Cerebellar cortex (tissue), 1 donor: ENCODE data around the gene GPR161.

Source experiments
- DNase-seq: peaks from one replicate; pipeline ENCODE4 v3.0.0-alpha.2; 2015; ENCODE audit warnings: low spot score

Gene GPR161

GRCh38 chr1:168146626-168147025, 9.9 kb upstream of the GPR161 start:
- no peak for DNase-seq

DNA sequence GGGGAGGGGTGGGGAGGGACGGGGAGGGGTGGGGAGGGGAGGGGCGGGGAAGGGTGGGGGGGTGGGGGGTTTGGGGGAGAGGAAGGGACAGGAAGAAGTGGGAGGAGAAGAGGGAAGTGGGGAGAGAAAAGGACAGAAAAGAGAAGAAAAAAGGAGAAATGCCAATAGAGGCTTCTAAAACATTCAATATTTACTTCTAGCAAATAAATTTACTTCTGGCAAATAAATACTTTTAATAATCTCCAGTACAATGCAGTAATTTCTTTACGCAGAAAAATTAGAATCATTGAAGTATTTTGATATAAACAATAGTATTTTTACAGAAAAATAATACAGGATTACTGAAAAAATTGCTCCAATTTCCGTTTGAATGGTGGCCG, 9.4 kb upstream of the GPR161 start:
- DNase-seq: no peak

DNA sequence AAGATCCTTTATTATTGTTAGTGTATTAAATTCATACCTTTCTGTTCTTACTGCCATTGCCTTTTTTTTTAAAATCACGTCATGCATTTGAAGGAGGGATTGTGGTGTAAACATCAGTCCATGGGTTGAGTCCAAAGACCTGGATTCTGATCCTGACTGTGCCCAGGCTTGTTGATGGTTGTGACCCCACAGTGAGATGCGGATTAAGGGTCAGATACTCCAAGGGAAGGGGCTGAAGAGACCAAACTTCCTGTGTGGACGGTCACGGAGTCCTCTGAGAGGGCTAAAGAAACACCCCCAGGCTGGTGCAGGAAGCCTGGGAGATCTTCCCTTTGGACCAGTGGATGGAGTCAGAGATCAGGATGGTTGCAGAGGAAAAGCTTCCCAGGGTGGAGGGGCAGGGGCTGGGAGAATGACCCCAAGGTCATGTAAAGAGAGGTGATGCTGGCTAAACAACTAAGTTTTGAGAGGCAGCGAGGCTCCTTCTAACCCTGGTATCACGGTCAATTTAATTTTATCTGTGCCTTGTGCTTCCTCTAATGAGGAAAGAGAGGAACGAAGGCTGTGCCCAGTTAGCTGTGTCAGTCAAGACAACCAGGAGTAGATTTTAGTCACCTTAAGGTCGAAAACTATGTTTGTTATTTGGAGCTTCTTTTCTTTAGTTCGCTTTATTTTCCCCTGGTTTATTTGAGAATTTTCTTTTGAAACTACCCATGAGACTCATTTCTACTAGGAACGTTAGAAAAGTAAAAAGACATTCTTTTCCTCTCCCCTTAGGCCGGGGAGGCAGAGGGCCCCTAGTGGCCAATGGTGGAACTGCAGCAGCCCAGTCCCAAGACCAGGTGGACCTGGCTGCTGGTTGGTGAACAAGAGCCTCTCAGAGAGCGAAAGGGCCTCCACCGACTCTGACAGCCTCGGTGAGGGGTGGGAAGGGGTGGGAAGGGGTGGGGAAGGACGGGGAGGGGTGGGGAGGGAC, 8.7 kb upstream of the GPR161 start:
- DNase-seq: peak; percentile 83

DNA sequence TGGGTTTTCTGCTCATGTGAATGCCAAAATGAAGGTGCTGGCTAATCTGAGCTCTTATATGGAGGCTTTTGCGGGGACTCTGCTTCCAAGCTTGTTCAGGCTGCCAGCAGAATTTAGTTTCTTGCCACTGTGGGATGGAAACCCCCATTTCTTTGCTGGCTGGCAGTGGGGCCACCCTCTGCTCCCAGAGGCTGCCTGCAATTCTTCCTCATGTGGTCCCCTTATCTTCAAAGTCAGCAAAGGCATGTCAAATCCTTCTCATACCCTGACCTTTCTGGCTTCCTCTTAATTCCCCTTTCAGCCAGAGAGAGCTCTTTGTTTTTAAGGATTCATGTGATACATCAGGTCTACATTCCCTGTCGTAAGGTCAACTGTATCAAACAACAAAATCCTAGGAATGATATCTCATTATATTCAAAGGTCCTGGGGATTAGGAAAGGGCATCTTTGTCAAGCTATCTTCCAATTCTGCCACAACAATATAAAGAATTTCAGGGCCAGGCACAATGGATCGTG, 5.2 kb upstream of the GPR161 start:
- DNase-seq: no peak

- DNase-seq: no peak
Measured at GRCh38 chr1:168139070-168139469, 2.3 kb upstream of the GPR161 start.

GRCh38 chr1:168138134-168138533, 1.4 kb upstream of the GPR161 start:
- DNase-seq: no peak

DNA sequence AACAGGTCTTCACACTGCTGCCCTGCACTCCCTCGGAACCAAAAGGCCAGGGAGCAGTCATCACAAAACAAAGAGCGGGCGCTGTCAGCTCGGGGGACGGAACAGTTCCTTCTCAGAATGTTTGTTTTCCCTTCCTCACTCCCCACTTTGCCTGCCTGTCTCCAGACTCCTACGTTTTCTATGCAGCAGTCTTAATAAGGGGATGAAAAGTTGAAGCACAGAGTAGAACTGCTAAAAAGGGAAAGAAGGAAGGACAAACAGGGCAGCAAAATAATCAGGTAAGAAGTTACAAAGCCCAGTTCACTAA, 738 bp upstream of the GPR161 start:
- no peak for DNase-seq

DNA sequence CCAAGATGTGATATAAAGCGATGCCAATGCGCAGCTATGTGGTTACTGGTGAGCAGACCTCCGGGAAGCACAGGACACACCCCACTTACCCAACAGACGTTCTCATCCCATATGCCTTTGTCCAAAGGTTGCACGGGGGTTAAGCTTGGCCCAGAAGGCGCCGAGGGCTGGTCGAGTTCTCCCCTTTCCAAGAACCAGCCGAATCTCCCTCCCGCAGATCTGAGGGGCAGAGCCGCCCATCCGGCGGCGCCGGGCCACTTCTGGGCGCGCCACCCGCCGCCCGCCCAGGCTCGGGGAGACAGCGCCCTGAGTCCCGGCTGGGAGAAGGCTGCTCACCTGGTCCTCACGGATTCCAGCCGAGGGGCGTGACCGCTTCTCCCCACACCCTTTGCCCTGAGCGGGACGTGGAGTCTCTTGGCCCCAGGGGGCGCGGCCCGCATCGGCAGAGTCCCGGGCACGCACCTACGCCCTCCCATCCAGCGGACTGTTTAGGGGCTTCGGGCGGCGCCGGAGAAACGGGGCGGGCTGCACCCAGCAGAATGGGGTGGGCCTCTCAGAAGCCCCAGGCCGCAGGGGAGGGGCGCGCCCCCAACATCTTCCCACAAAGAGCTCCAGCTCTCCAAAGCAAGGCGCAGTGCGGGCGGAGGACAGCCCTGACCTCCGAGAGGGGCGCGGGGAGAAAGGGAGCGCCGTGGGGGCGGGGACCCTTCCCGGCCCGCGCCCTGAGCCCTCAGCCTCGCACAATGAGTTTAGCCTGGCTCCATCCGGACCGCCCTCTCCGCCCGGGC, 615 bp downstream of the GPR161 start:
- DNase-seq: no peak

- DNase-seq: no peak
Measured at GRCh38 chr1:168135116-168135920, 1.4 kb downstream of the GPR161 start.

- DNase-seq: no peak
Measured at GRCh38 chr1:168134642-168135041, 2.1 kb downstream of the GPR161 start.

GRCh38 chr1:168134132-168134531, 2.6 kb downstream of the GPR161 start:
- DNase-seq: no peak

DNA sequence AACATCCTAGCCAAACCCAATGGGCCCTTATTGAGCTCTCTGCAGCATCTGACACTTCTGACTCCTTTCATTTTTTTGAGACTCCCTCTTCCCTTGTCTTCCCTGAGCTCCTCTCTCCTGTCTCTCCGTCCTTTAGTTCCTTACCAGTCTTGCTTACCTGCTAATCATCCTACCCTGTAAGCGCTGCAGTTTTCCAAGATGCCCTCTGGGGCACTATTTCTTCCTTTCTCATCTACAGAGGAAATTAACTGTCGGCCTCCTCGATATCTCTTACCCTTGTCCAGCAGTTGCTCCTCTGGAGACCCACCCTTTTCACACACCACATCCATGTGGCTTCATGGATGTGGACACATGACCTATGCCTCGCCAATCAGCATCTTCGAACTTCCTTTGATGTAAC, 6.8 kb downstream of the GPR161 start:
- no peak for DNase-seq

DNA sequence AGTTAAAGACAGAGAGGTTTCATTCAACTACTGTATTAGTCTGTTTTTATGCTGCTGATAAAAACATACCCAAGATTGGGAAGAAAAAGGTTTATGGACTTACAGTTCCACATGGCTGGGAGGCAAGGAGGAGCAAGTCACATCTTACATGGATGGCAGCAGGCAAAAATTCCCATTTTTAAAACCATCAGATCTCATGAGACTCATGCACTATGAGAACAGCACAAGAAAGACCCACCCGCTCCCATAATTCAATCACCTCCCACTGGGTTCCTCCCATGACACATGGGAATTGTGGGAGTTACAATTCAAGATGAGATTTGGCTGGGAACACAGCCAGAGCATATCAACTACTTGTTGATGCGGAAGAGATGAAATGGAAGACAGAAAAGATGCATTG, 9.2 kb downstream of the GPR161 start:
- no peak for DNase-seq

DNA sequence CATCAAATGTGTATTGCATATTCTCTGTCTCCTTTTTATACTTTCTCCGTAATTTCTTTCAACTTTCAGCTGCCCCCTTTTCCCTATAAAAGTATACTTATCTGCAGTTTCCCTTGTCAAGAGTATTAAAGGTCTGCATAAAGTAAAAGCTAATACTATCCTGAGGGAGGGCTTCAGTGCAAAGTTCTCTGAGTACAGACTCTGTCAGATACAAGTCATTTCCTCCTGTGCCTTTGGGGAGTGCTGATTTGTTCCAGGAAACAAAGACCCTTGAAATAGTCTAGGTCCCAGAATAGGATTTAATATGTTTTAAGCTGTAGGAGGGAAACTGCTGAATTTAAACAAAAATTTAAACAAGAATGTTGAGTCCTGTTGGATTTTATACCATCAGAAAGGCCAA, 11.7 kb downstream of the GPR161 start:
- no peak for DNase-seq

DNA sequence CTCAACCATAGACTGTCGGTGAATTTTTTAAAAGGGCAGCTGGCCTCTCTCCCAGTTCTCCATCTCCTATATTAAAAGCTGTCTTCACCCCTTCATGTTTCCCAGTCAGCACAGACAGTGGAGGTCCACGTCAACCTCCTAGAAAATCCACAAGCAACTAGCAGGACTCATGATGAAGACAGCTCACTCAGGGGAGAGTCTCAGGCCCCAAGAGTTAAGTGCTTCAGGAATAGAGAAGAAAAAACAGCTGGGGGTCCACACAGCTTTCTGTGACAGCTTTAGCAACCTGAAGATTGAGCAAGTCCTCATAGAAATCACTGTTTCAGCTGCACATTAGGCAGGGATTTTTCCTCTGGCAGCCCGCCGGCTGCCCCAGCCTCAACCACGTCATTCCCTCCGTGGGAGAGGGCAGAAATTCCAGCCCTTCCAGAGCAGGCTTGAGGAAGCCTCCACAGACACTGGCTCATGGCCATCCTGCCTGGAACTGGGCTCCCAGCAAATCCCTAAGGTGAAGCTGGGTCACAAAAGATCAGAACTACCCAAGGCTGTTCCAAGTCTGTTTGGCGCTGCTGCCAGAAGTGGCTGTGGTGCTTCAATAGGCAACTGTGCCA, 15.2 kb downstream of the GPR161 start:
- DNase-seq: no peak

DNA sequence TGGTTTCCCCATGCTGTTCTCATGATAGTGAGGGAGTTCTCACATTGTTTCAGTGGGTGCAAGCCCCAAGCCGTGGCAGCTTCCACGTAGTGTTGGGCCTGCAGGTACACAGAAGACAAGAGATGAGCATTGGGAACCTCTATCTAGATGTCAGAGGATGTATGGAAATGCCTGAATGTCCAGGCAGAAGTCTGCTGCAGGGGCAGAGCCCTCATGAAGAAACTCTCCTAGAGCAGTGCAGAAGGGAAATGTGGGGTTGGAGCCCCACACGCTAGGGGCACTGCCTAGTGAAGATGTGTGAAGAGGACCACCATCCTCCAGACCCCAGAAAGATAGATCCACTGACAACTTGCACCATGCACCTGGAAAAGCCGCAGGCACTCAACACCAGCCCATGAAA, 17.0 kb downstream of the GPR161 start:
- DNase-seq: no peak

- DNase-seq: no peak
Measured at GRCh38 chr1:168116327-168116799, 20.4 kb downstream of the GPR161 start.

DNA sequence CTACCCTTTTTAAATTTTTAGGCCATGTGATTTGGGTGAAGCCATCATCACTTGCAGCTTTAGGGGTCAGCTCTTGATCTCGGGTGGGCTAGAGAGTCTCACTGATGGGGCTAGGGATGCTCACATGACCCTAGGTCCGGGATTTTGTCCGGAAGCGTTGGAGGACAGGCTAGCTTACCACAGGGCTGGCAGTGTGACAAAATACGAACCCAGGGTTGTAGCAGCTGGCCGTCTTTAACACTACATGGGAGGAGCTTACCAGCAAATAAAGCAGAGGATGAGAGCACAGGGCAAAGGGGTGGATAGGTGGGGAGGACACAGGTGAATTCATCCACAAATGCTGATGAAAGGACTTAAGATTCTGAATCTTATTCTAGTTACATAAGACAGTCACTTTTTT, 21.9 kb downstream of the GPR161 start:
- no peak for DNase-seq

DNA sequence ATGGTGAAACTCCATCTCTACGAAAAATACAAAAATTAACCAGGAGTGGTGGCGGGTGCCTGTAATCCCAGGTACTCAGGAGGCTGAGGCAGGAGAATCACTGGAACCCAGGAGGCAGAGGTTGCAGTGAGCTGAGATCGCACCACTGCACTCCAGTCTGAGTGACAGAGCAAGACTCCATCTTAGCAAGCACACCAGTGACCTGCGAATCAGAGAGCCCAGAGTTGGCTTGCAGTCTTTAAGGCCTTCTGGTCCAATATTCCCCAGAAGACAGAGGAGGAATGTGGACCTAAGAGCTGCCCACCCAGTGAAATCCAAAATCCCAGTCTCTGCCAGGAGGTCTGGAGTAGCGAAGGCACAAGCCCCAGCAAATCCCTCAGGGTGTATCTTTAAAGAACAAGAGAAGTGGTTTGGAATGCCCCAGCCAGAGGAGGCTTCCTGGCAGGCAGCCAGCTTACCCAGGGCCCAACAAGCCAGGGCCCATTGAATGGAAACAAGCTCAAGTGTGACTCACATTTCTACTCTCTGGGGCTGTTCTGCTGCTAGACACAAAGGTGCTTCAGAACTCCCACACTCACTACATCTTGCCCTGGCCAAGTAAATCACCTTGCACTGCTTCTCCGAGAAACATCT, 23.9 kb downstream of the GPR161 start:
- DNase-seq: no peak

- DNase-seq: no peak
Measured at GRCh38 chr1:168110896-168111545, 25.7 kb downstream of the GPR161 start.

- DNase-seq: no peak
Measured at GRCh38 chr1:168106274-168106673, 30.5 kb downstream of the GPR161 start.
